ENCODE measurements around the gene EEF1AKMT1. TPM values are rescaled to one million over a fixed set of nuclear protein-coding genes. Genes with fewer than 3 reads are reported as not detected.

EEF1AKMT1 gene
- 12.0 and 14.6 TPM in 2 replicates for total RNA-seq

- Mint-ChIP-seq H3K36me3 (ENCODE audit: low read depth) (peaks cover 47% of the 10 kb centered on the region), H3K4me3 (peak within 1 kb of the TSS; percentile 87), H3K9me3 (peaks cover 9% of the 10 kb centered on the region), H3K4me1 (peaks cover 26% of the 10 kb centered on the region), H3K27ac (peak within 1 kb of the TSS; percentile 98), H3K27me3 (no peaks in the 10 kb centered on the region)
- DNase-seq, result peak; percentile 99
- intact Hi-C loops (cut with micrococcal nuclease), result loop anchor here (1.0 to 5.0 kb wide), 6 partner anchors 59 to 911 kb away; partner anchors contain the start of genes IFT88, XPO4 and ZMYM5
Observed at GRCh38 chr13:20773194-20774080, at the start of gene EEF1AKMT1. Gene EEF1AKMT1 (minus strand): TSS chr13:20773961. CDS start chr13:20757598, 16,363 bp downstream.

- Mint-ChIP-seq H3K27ac (no peak overlapping the region), H3K9me3 (no peaks in the 10 kb centered on the region), H3K36me3 (ENCODE audit: low read depth) (peaks cover 16% of the 10 kb centered on the region), H3K27me3 (no peaks in the 10 kb centered on the region), H3K4me1 (peaks cover 4% of the 10 kb centered on the region), H3K4me3 (no peak overlapping the region)
- intact Hi-C loops (cut with micrococcal nuclease), result no loop called here
- DNase-seq, result no peak
Observed at GRCh38 chr13:20823071-20823470, 49.3 kb upstream of the EEF1AKMT1 start.

GRCh38 chr13:20822406-20822805, 48.6 kb upstream of the EEF1AKMT1 start:
- Mint-ChIP-seq H3K27ac (no peak overlapping the region), H3K9me3 (no peaks in the 10 kb centered on the region), H3K27me3 (no peaks in the 10 kb centered on the region), H3K4me1 (peaks cover 6% of the 10 kb centered on the region), H3K4me3 (no peak overlapping the region), H3K36me3 (ENCODE audit: low read depth) (peaks cover 19% of the 10 kb centered on the region)
- no peak for DNase-seq
- intact Hi-C loops (cut with micrococcal nuclease), result no loop called here

- Mint-ChIP-seq H3K27ac (no peak overlapping the region), H3K9me3 (no peaks in the 10 kb centered on the region), H3K27me3 (no peaks in the 10 kb centered on the region), H3K36me3 (ENCODE audit: low read depth) (peaks cover 25% of the 10 kb centered on the region), H3K4me3 (no peak overlapping the region), H3K4me1 (peaks cover 6% of the 10 kb centered on the region)
- intact Hi-C loops (cut with micrococcal nuclease), result no loop called here
- no peak for DNase-seq
Observed at GRCh38 chr13:20819715-20820114, 46.0 kb upstream of the EEF1AKMT1 start.

- H3K4me1 Mint-ChIP-seq, result peaks cover 2% of the 10 kb centered on the region
- no peaks in the 10 kb centered on the region for H3K27me3 Mint-ChIP-seq
- no peak overlapping the region for H3K4me3 Mint-ChIP-seq
- DNase-seq, result no peak
- H3K36me3 Mint-ChIP-seq (ENCODE audit: low read depth), result peaks cover 34% of the 10 kb centered on the region
- H3K9me3 Mint-ChIP-seq, result no peaks in the 10 kb centered on the region
- H3K27ac Mint-ChIP-seq, result no peak overlapping the region
- intact Hi-C loops (cut with micrococcal nuclease), result no loop called here
Observed at GRCh38 chr13:20815464-20815863, 41.7 kb upstream of the EEF1AKMT1 start.

GRCh38 chr13:20814224-20814910, 40.6 kb upstream of the EEF1AKMT1 start:
- Mint-ChIP-seq H3K27me3 (no peaks in the 10 kb centered on the region), H3K4me1 (peaks cover 2% of the 10 kb centered on the region), H3K9me3 (no peaks in the 10 kb centered on the region), H3K4me3 (no peak overlapping the region), H3K27ac (no peak overlapping the region), H3K36me3 (ENCODE audit: low read depth) (peaks cover 31% of the 10 kb centered on the region)
- intact Hi-C loops (cut with micrococcal nuclease), result no loop called here
- no peak for DNase-seq

GRCh38 chr13:20812890-20813289, 39.1 kb upstream of the EEF1AKMT1 start:
- peaks cover under 1% of the 10 kb centered on the region for H3K4me1 Mint-ChIP-seq
- intact Hi-C loops (cut with micrococcal nuclease), result no loop called here
- no peak overlapping the region for H3K27ac Mint-ChIP-seq
- H3K27me3 Mint-ChIP-seq, result no peaks in the 10 kb centered on the region
- H3K36me3 Mint-ChIP-seq (ENCODE audit: low read depth), result peaks cover 35% of the 10 kb centered on the region
- DNase-seq, result no peak
- no peak overlapping the region for H3K4me3 Mint-ChIP-seq
- no peaks in the 10 kb centered on the region for H3K9me3 Mint-ChIP-seq

- Mint-ChIP-seq H3K27me3 (no peaks in the 10 kb centered on the region), H3K4me1 (no peaks in the 10 kb centered on the region), H3K36me3 (ENCODE audit: low read depth) (peaks cover 35% of the 10 kb centered on the region), H3K9me3 (no peaks in the 10 kb centered on the region), H3K4me3 (no peak overlapping the region), H3K27ac (peak overlapping the region; percentile 40)
- intact Hi-C loops (cut with micrococcal nuclease), result no loop called here
- no peak for DNase-seq
Observed at GRCh38 chr13:20810808-20811207, 37.0 kb upstream of the EEF1AKMT1 start.

GRCh38 chr13:20808874-20809273, 35.1 kb upstream of the EEF1AKMT1 start:
- Mint-ChIP-seq H3K4me1 (peaks cover 2% of the 10 kb centered on the region), H3K27ac (no peak overlapping the region), H3K27me3 (no peaks in the 10 kb centered on the region), H3K4me3 (no peak overlapping the region), H3K36me3 (ENCODE audit: low read depth) (peaks cover 34% of the 10 kb centered on the region), H3K9me3 (no peaks in the 10 kb centered on the region)
- intact Hi-C loops (cut with micrococcal nuclease), result no loop called here
- DNase-seq, result no peak

- intact Hi-C loops (cut with micrococcal nuclease), result no loop called here
- Mint-ChIP-seq H3K9me3 (no peaks in the 10 kb centered on the region), H3K4me3 (no peak overlapping the region), H3K4me1 (peaks cover 8% of the 10 kb centered on the region), H3K27ac (no peak overlapping the region), H3K36me3 (ENCODE audit: low read depth) (peaks cover 22% of the 10 kb centered on the region), H3K27me3 (no peaks in the 10 kb centered on the region)
- no peak for DNase-seq
Observed at GRCh38 chr13:20803180-20803965, 29.6 kb upstream of the EEF1AKMT1 start.

GRCh38 chr13:20801707-20802106, 27.9 kb upstream of the EEF1AKMT1 start:
- Mint-ChIP-seq H3K36me3 (ENCODE audit: low read depth) (peaks cover 31% of the 10 kb centered on the region), H3K27ac (no peak overlapping the region), H3K27me3 (no peaks in the 10 kb centered on the region), H3K9me3 (no peaks in the 10 kb centered on the region), H3K4me1 (peaks cover 15% of the 10 kb centered on the region), H3K4me3 (no peak overlapping the region)
- no peak for DNase-seq
- intact Hi-C loops (cut with micrococcal nuclease), result no loop called here

- no peaks in the 10 kb centered on the region for H3K27me3 Mint-ChIP-seq
- DNase-seq, result no peak
- H3K4me3 Mint-ChIP-seq, result no peak overlapping the region
- H3K27ac Mint-ChIP-seq, result peak overlapping the region; percentile 4
- intact Hi-C loops (cut with micrococcal nuclease), result no loop called here
- H3K36me3 Mint-ChIP-seq (ENCODE audit: low read depth), result peaks cover 40% of the 10 kb centered on the region
- H3K4me1 Mint-ChIP-seq, result peaks cover 13% of the 10 kb centered on the region
- H3K9me3 Mint-ChIP-seq, result no peaks in the 10 kb centered on the region
Observed at GRCh38 chr13:20799726-20800416, 26.1 kb upstream of the EEF1AKMT1 start.

GRCh38 chr13:20798027-20798426, 24.3 kb upstream of the EEF1AKMT1 start:
- H3K9me3 Mint-ChIP-seq, result no peaks in the 10 kb centered on the region
- H3K27me3 Mint-ChIP-seq, result no peaks in the 10 kb centered on the region
- peaks cover 54% of the 10 kb centered on the region for H3K36me3 Mint-ChIP-seq (ENCODE audit: low read depth)
- peaks cover 12% of the 10 kb centered on the region for H3K4me1 Mint-ChIP-seq
- DNase-seq, result no peak
- no peak overlapping the region for H3K4me3 Mint-ChIP-seq
- no peak overlapping the region for H3K27ac Mint-ChIP-seq
- intact Hi-C loops (cut with micrococcal nuclease), result no loop called here
